Liver (tissue), 9 donors: ENCODE results near the gene DNAH6. TPM values are rescaled to one million over a fixed set of nuclear protein-coding genes. Genes with fewer than 3 reads are reported as not detected.

Experiments
- DNase-seq: peaks from one replicate; pipeline ENCODE4 v3.0.0-alpha.2; 2017; ENCODE audit warnings: low spot score
- H3K27ac ChIP-seq, 2 donors: one replicate each; pipeline ENCODE4 v1.7.0; 2013; ENCODE audit warnings: inconsistent platforms in 2 of 2, low read length in 2 of 2, control low read depth in 1 of 2, low read depth in 1 of 2, mild to moderate bottlenecking in 1 of 2
- H3K27me3 ChIP-seq, 4 donors: one replicate each; pipeline versions ENCODE4 v1.6.1 to v1.7.0; 2013; ENCODE audit warnings: low read length in 3 of 4, inconsistent platforms in 1 of 4, mild to moderate bottlenecking in 1 of 4, moderate library complexity in 1 of 4; ENCODE audit not compliant: control insufficient read depth in 4 of 4, insufficient read depth in 4 of 4
- H3K36me3 ChIP-seq, 4 donors: one replicate each; pipeline versions ENCODE4 v1.6.1 to v1.7.0; 2013; ENCODE audit warnings: low read length in 3 of 4, mild to moderate bottlenecking in 3 of 4, low read depth in 1 of 4, moderate library complexity in 1 of 4; ENCODE audit not compliant: control insufficient read depth in 4 of 4, insufficient read depth in 3 of 4
- H3K4me1 ChIP-seq, 4 donors: one replicate each; pipeline versions ENCODE4 v1.6.1 to v1.7.0; 2013; ENCODE audit warnings: low read length in 3 of 4, mild to moderate bottlenecking in 3 of 4, moderate library complexity in 1 of 4; ENCODE audit not compliant: control insufficient read depth in 4 of 4, insufficient read depth in 4 of 4
- H3K4me3 ChIP-seq, 3 donors: one replicate each; pipeline versions ENCODE4 v1.6.1 to v1.7.0; 2013; ENCODE audit warnings: low read length in 3 of 3, control low read depth in 1 of 3, low read depth in 1 of 3, mild to moderate bottlenecking in 1 of 3
- H3K9ac ChIP-seq, 2 donors: one replicate each; pipeline ENCODE4 v1.7.0; 2013; ENCODE audit warnings: low read length in 2 of 2, mild to moderate bottlenecking in 2 of 2, moderate library complexity in 2 of 2, control low read depth in 1 of 2, low read depth in 1 of 2
- H3K9me3 ChIP-seq, 4 donors: one replicate each; pipeline versions ENCODE4 v1.6.1 to v1.7.0; 2013; ENCODE audit warnings: low read length in 3 of 4; ENCODE audit not compliant: control insufficient read depth in 4 of 4
- EGR1 ChIP-seq, 2 donors: IDR thresholded peaks; 2 replicates each; pipeline ENCODE4 v1.6.1; 2016 to 2018; ENCODE audit warnings: antibody characterized with exemption in 2 of 2, low read depth in 2 of 2
- FOXA1 ChIP-seq: IDR thresholded peaks from 2 replicates; pipeline ENCODE4 v1.6.1; 2016; ENCODE audit warnings: antibody characterized with exemption
- FOXA2 ChIP-seq: IDR thresholded peaks from 2 replicates; pipeline ENCODE4 v1.6.1; 2016; ENCODE audit warnings: antibody characterized with exemption
- HNF4A ChIP-seq, 2 donors: conservative IDR thresholded peaks; 2 replicates each; pipeline ENCODE4 v1.6.1; 2016; ENCODE audit warnings: antibody characterized with exemption in 2 of 2, mild to moderate bottlenecking in 2 of 2
- HNF4G ChIP-seq: IDR thresholded peaks from 2 replicates; pipeline ENCODE4 v1.6.1; 2016; ENCODE audit warnings: antibody characterized with exemption
- NR2F2 ChIP-seq: IDR thresholded peaks from 2 replicates; pipeline ENCODE4 v1.6.1; 2016; ENCODE audit warnings: antibody characterized with exemption
- SP1 ChIP-seq: IDR thresholded peaks from 2 replicates; pipeline ENCODE4 v1.6.1; 2018; ENCODE audit warnings: antibody characterized with exemption, mild to moderate bottlenecking
- TAF1 ChIP-seq: conservative IDR thresholded peaks from 2 replicates; pipeline ENCODE4 v1.6.1; 2016; ENCODE audit warnings: antibody characterized with exemption, mild to moderate bottlenecking
- YY1 ChIP-seq: IDR thresholded peaks from 2 replicates; pipeline ENCODE4 v1.6.1; 2016; ENCODE audit warnings: antibody characterized with exemption, mild to moderate bottlenecking
- WGBS: extraction: QIAGEN DNeasy Blood & Tissue Kit; methylation state at CpG from one replicate; pipeline ENCODE4 v1.1.7; 2013; 5-methylcytosine and 5-hydroxymethylcytosine counted together
- polyA plus RNA-seq, 2 donors: library from polyadenylated mRNA; stranded (reverse) in 1 of 2; unstranded in 1 of 2; fragments of 200-250 nt in 1 of 2; fragments of >200 nt in 1 of 2; fragmentation: Nextera tagmentation in 1 of 2; extraction: Ambion mirVana in 1 of 2; gene quantifications; one replicate each; pipeline versions ENCODE4 v1.2.1 to v1.2.3, GENCODE V29; 2013 to 2015
- total RNA-seq, 2 donors: library from RNA; depleted of rRNA; stranded (reverse); fragments of >200 nt; gene quantifications; one replicate each; pipeline ENCODE4 v1.2.3, GENCODE V29; 2014
- TF ChIP-seq, protein P1 (sequence below): IDR thresholded peaks from 2 replicates; pipeline ENCODE4 v1.6.1; 2016; ENCODE audit warnings: antibody characterized with exemption
- TF ChIP-seq, protein P2 (sequence below): IDR thresholded peaks from 2 replicates; pipeline ENCODE4 v1.6.1; 2016; ENCODE audit warnings: antibody characterized with exemption
- TF ChIP-seq, protein P3 (sequence below): fragments of 150-350 bp; IDR thresholded peaks from 2 replicates; pipeline ENCODE4 v1.5.1; 2017; ENCODE audit warnings: improper control_type of control experiment, low read depth, low read length; ENCODE audit not compliant: missing input control
- TF ChIP-seq, protein P4 (sequence below): IDR thresholded peaks from 2 replicates; pipeline ENCODE4 v1.6.1; 2016; ENCODE audit warnings: antibody characterized with exemption
- TF ChIP-seq, protein P5 (sequence below): IDR thresholded peaks from 2 replicates; pipeline ENCODE4 v1.6.1; 2016; ENCODE audit warnings: antibody characterized with exemption, mild to moderate bottlenecking
- donor health status: healthy.
- donor health status: healthy.
- donor health status: healthy.
- donor health status: healthy.
- donor health status: healthy.

The DNAH6 gene
- total and polyA plus RNA-seq, 4 donors: 0.32 to 1.6 (median 0.59) TPM

DNA sequence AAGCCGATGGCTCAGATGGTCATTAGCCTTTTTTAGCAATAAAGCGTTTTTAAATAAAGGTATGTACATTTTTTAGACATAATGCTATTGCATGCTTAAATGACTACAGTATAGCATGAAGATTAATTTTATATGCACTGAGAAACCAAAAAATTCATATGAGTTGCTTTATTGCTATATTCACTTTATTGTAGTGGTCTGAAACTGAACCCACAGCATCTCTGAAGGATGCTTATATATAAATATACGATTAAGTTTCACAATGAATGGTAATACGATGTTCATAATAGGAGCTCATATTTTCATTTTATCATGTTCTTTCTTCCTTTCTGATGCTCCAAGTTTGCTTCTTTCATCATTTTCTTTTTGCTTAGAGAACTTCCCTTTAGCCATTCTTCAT, 132.8 kb downstream of the DNAH6 start:
- no peak for DNase-seq
- 86% methylated on average over 4 of the region's 4 CpGs for WGBS
- no peaks in the 10 kb centered on the region for H3K27me3 ChIP-seq
- H3K36me3 ChIP-seq: no peaks in the 10 kb centered on the region
- no peaks in the 10 kb centered on the region for H3K9me3 ChIP-seq
- no peak overlapping the region for H3K9ac ChIP-seq
- TF ChIP-seq SP1: no peak
- TF ChIP-seq, protein P1, sequence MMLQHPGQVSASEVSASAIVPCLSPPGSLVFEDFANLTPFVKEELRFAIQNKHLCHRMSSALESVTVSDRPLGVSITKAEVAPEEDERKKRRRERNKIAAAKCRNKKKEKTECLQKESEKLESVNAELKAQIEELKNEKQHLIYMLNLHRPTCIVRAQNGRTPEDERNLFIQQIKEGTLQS: no peak
- no peak for TF ChIP-seq NR2F2
- TF ChIP-seq EGR1 (IDR thresholded peaks at IDR 0.05; ENCODE audit: low read depth in 2 of 2): no peak
- TF ChIP-seq, protein P2, sequence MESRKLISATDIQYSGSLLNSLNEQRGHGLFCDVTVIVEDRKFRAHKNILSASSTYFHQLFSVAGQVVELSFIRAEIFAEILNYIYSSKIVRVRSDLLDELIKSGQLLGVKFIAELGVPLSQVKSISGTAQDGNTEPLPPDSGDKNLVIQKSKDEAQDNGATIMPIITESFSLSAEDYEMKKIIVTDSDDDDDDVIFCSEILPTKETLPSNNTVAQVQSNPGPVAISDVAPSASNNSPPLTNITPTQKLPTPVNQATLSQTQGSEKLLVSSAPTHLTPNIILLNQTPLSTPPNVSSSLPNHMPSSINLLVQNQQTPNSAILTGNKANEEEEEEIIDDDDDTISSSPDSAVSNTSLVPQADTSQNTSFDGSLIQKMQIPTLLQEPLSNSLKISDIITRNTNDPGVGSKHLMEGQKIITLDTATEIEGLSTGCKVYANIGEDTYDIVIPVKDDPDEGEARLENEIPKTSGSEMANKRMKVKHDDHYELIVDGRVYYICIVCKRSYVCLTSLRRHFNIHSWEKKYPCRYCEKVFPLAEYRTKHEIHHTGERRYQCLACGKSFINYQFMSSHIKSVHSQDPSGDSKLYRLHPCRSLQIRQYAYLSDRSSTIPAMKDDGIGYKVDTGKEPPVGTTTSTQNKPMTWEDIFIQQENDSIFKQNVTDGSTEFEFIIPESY: no peak
- no peak overlapping the region for H3K27ac ChIP-seq
- no peak overlapping the region for H3K4me3 ChIP-seq
- no peaks in the 10 kb centered on the region for H3K4me1 ChIP-seq

DNA sequence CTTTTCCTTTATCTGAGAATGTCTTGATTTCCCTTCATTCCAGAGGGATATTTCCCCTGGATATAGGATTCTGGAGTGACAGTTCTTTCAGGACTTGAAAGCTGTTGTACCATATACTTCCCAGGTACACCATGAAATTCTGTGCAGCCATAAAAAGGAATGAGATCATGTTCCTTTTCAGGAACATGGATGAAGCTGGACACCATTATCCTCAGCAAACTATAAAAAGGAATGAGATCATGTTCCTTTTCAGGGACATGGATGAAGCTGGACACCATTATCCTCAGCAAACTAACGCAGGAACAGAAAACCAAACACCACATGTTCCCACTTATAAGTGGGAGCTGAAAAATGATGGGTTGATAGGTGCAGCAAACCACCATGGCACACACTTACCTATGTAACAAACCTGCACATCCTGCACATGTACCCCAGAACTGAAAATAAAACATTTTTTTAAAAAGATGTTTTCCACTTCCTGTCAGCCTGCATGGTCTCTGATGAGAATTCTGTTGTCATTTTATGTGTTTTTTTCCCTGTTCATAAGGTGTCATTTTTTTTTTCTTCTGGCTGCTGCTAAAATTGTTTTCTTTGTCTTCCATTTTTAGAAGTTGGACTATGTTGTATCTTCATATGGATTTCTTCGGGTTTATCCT, 133.3 kb downstream of the DNAH6 start:
- H3K4me1 ChIP-seq: no peaks in the 10 kb centered on the region
- no peaks in the 10 kb centered on the region for H3K27me3 ChIP-seq
- no peak overlapping the region for H3K9ac ChIP-seq
- 83% methylated on average over 2 of the region's 2 CpGs for WGBS
- H3K27ac ChIP-seq: no peak overlapping the region
- no peaks in the 10 kb centered on the region for H3K36me3 ChIP-seq
- H3K4me3 ChIP-seq: no peak overlapping the region
- TF ChIP-seq, protein P3, sequence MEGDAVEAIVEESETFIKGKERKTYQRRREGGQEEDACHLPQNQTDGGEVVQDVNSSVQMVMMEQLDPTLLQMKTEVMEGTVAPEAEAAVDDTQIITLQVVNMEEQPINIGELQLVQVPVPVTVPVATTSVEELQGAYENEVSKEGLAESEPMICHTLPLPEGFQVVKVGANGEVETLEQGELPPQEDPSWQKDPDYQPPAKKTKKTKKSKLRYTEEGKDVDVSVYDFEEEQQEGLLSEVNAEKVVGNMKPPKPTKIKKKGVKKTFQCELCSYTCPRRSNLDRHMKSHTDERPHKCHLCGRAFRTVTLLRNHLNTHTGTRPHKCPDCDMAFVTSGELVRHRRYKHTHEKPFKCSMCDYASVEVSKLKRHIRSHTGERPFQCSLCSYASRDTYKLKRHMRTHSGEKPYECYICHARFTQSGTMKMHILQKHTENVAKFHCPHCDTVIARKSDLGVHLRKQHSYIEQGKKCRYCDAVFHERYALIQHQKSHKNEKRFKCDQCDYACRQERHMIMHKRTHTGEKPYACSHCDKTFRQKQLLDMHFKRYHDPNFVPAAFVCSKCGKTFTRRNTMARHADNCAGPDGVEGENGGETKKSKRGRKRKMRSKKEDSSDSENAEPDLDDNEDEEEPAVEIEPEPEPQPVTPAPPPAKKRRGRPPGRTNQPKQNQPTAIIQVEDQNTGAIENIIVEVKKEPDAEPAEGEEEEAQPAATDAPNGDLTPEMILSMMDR: no peak
- TF ChIP-seq TAF1 (no peak), EGR1 (IDR thresholded peaks at IDR 0.05; ENCODE audit: low read depth in 2 of 2) (no peak), FOXA2 (no peak), HNF4A (conservative IDR thresholded peaks at IDR 0.05) (no peak), NR2F2 (no peak), HNF4G (no peak), FOXA1 (no peak), YY1 (no peak), SP1 (no peak)
- TF ChIP-seq, protein P2: no peak
- TF ChIP-seq, protein P4, sequence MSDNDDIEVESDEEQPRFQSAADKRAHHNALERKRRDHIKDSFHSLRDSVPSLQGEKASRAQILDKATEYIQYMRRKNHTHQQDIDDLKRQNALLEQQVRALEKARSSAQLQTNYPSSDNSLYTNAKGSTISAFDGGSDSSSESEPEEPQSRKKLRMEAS: no peak
- TF ChIP-seq, protein P5, sequence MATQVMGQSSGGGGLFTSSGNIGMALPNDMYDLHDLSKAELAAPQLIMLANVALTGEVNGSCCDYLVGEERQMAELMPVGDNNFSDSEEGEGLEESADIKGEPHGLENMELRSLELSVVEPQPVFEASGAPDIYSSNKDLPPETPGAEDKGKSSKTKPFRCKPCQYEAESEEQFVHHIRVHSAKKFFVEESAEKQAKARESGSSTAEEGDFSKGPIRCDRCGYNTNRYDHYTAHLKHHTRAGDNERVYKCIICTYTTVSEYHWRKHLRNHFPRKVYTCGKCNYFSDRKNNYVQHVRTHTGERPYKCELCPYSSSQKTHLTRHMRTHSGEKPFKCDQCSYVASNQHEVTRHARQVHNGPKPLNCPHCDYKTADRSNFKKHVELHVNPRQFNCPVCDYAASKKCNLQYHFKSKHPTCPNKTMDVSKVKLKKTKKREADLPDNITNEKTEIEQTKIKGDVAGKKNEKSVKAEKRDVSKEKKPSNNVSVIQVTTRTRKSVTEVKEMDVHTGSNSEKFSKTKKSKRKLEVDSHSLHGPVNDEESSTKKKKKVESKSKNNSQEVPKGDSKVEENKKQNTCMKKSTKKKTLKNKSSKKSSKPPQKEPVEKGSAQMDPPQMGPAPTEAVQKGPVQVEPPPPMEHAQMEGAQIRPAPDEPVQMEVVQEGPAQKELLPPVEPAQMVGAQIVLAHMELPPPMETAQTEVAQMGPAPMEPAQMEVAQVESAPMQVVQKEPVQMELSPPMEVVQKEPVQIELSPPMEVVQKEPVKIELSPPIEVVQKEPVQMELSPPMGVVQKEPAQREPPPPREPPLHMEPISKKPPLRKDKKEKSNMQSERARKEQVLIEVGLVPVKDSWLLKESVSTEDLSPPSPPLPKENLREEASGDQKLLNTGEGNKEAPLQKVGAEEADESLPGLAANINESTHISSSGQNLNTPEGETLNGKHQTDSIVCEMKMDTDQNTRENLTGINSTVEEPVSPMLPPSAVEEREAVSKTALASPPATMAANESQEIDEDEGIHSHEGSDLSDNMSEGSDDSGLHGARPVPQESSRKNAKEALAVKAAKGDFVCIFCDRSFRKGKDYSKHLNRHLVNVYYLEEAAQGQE: no peak
- TF ChIP-seq, protein P1: no peak
- H3K9me3 ChIP-seq: no peaks in the 10 kb centered on the region
- no peak for DNase-seq
